ENCODE data around the gene AP5Z1. TPM values are rescaled to one million over a fixed set of nuclear protein-coding genes. Genes with fewer than 3 reads are reported as not detected.

AP5Z1 gene
- total RNA-seq, 2 experiments from 2014 or later: 47.3 to 55.0 TPM

- ATAC-seq (no peak), DNase-seq (no peak)
- Mint-ChIP-seq H3K9me3 (ENCODE audit: insufficient read depth) (no peaks in the 10 kb centered on the region), H3K27ac (no peak overlapping the region), H3K4me1 (ENCODE audit: low read depth) (no peaks in the 10 kb centered on the region), H3K27me3 (ENCODE audit: low read depth) (no peaks in the 10 kb centered on the region), H3K36me3 (ENCODE audit: low read depth) (peaks cover 26% of the 10 kb centered on the region), H3K4me3 (no peak overlapping the region)
- ChIA-PET CTCF (no interaction called here), POLR2A (interaction anchor here (1.4 kb wide), 1 partner anchor 15 kb away, joined by 8 read pairs; the partner anchor contains the start of gene AP5Z1)
These were observed 14.5 kb upstream of the AP5Z1 start for GRCh38 chr7:4760952-4761351.

GRCh38 chr7:4762121-4763055 is 13.0 kb upstream of the AP5Z1 start:
- H3K9me3 Mint-ChIP-seq (ENCODE audit: insufficient read depth): no peaks in the 10 kb centered on the region
- POLR2A ChIA-PET: no interaction called here
- no peak for DNase-seq
- H3K27me3 Mint-ChIP-seq (ENCODE audit: low read depth): no peaks in the 10 kb centered on the region
- no peak overlapping the region for H3K4me3 Mint-ChIP-seq
- H3K4me1 Mint-ChIP-seq (ENCODE audit: low read depth): no peaks in the 10 kb centered on the region
- H3K36me3 Mint-ChIP-seq (ENCODE audit: low read depth): peaks cover 26% of the 10 kb centered on the region
- no peak overlapping the region for H3K27ac Mint-ChIP-seq
- no peak for ATAC-seq
- CTCF ChIA-PET: no interaction called here

GRCh38 chr7:4763091-4763793 is 12.2 kb upstream of the AP5Z1 start:
- H3K4me3 Mint-ChIP-seq: no peak overlapping the region
- DNase-seq (no peak), ATAC-seq (no peak)
- H3K27me3 Mint-ChIP-seq (ENCODE audit: low read depth): no peaks in the 10 kb centered on the region
- no peak overlapping the region for H3K27ac Mint-ChIP-seq
- CTCF ChIA-PET: no interaction called here
- no peaks in the 10 kb centered on the region for H3K9me3 Mint-ChIP-seq (ENCODE audit: insufficient read depth)
- H3K36me3 Mint-ChIP-seq (ENCODE audit: low read depth): peaks cover 26% of the 10 kb centered on the region
- H3K4me1 Mint-ChIP-seq (ENCODE audit: low read depth): no peaks in the 10 kb centered on the region
- POLR2A ChIA-PET: no interaction called here

- POLR2A ChIA-PET: no interaction called here
- Mint-ChIP-seq H3K27me3 (ENCODE audit: low read depth) (no peaks in the 10 kb centered on the region), H3K36me3 (ENCODE audit: low read depth) (peaks cover 23% of the 10 kb centered on the region), H3K9me3 (ENCODE audit: insufficient read depth) (no peaks in the 10 kb centered on the region), H3K4me1 (ENCODE audit: low read depth) (no peaks in the 10 kb centered on the region), H3K4me3 (no peak overlapping the region), H3K27ac (no peak overlapping the region)
- CTCF ChIA-PET: no interaction called here
- ATAC-seq: no peak
- DNase-seq: no peak
These were observed 11.6 kb upstream of the AP5Z1 start for GRCh38 chr7:4763794-4764185.

- H3K27me3 Mint-ChIP-seq (ENCODE audit: low read depth): no peaks in the 10 kb centered on the region
- no peak overlapping the region for H3K4me3 Mint-ChIP-seq
- DNase-seq: no peak
- peak overlapping the region; percentile 33 for H3K27ac Mint-ChIP-seq
- H3K36me3 Mint-ChIP-seq (ENCODE audit: low read depth): peaks cover 23% of the 10 kb centered on the region
- POLR2A ChIA-PET: no interaction called here
- no peaks in the 10 kb centered on the region for H3K4me1 Mint-ChIP-seq (ENCODE audit: low read depth)
- no peaks in the 10 kb centered on the region for H3K9me3 Mint-ChIP-seq (ENCODE audit: insufficient read depth)
- ATAC-seq: no peak
- CTCF ChIA-PET: no interaction called here
These were observed 10.9 kb upstream of the AP5Z1 start for GRCh38 chr7:4764402-4765007.

GRCh38 chr7:4765776-4766490 is 9.5 kb upstream of the AP5Z1 start:
- ATAC-seq: no peak
- no peak overlapping the region for H3K4me3 Mint-ChIP-seq
- no peaks in the 10 kb centered on the region for H3K27me3 Mint-ChIP-seq (ENCODE audit: low read depth)
- H3K36me3 Mint-ChIP-seq (ENCODE audit: low read depth): peaks cover 15% of the 10 kb centered on the region
- no peaks in the 10 kb centered on the region for H3K9me3 Mint-ChIP-seq (ENCODE audit: insufficient read depth)
- no peaks in the 10 kb centered on the region for H3K4me1 Mint-ChIP-seq (ENCODE audit: low read depth)
- no peak for DNase-seq
- CTCF ChIA-PET: no interaction called here
- POLR2A ChIA-PET: no interaction called here
- no peak overlapping the region for H3K27ac Mint-ChIP-seq

GRCh38 chr7:4766666-4767519 is 8.5 kb upstream of the AP5Z1 start:
- Mint-ChIP-seq H3K9me3 (ENCODE audit: insufficient read depth) (no peaks in the 10 kb centered on the region), H3K27me3 (ENCODE audit: low read depth) (no peaks in the 10 kb centered on the region), H3K4me1 (ENCODE audit: low read depth) (no peaks in the 10 kb centered on the region), H3K27ac (no peak overlapping the region), H3K4me3 (no peak overlapping the region), H3K36me3 (ENCODE audit: low read depth) (peaks cover 8% of the 10 kb centered on the region)
- DNase-seq (no peak), ATAC-seq (no peak)
- POLR2A ChIA-PET: no interaction called here
- CTCF ChIA-PET: no interaction called here

- no peak for DNase-seq
- POLR2A ChIA-PET: no interaction called here
- H3K27ac Mint-ChIP-seq: no peak overlapping the region
- no peaks in the 10 kb centered on the region for H3K27me3 Mint-ChIP-seq (ENCODE audit: low read depth)
- CTCF ChIA-PET: no interaction called here
- no peaks in the 10 kb centered on the region for H3K9me3 Mint-ChIP-seq (ENCODE audit: insufficient read depth)
- no peak overlapping the region for H3K4me3 Mint-ChIP-seq
- H3K36me3 Mint-ChIP-seq (ENCODE audit: low read depth): no peaks in the 10 kb centered on the region
- H3K4me1 Mint-ChIP-seq (ENCODE audit: low read depth): peaks cover 5% of the 10 kb centered on the region
- ATAC-seq: no peak
These were observed 6.5 kb upstream of the AP5Z1 start for GRCh38 chr7:4768597-4769569.

- ChIA-PET CTCF (no interaction called here), POLR2A (no interaction called here)
- H3K4me1 Mint-ChIP-seq (ENCODE audit: low read depth): peaks cover 14% of the 10 kb centered on the region
- peak overlapping the region; percentile 1 for H3K27ac Mint-ChIP-seq
- H3K36me3 Mint-ChIP-seq (ENCODE audit: low read depth): no peaks in the 10 kb centered on the region
- H3K27me3 Mint-ChIP-seq (ENCODE audit: low read depth): no peaks in the 10 kb centered on the region
- no peak overlapping the region for H3K4me3 Mint-ChIP-seq
- no peaks in the 10 kb centered on the region for H3K9me3 Mint-ChIP-seq (ENCODE audit: insufficient read depth)
- ATAC-seq: no peak
- DNase-seq: no peak
These were observed 5.7 kb upstream of the AP5Z1 start for GRCh38 chr7:4769761-4770160.

- Mint-ChIP-seq H3K4me3 (no peak overlapping the region), H3K9me3 (ENCODE audit: insufficient read depth) (no peaks in the 10 kb centered on the region), H3K4me1 (ENCODE audit: low read depth) (peaks cover 18% of the 10 kb centered on the region), H3K27ac (no peak overlapping the region), H3K36me3 (ENCODE audit: low read depth) (peaks cover 5% of the 10 kb centered on the region), H3K27me3 (ENCODE audit: low read depth) (no peaks in the 10 kb centered on the region)
- POLR2A ChIA-PET: no interaction called here
- DNase-seq (no peak), ATAC-seq (no peak)
- CTCF ChIA-PET: no interaction called here
These were observed 4.5 kb upstream of the AP5Z1 start for GRCh38 chr7:4770886-4771285.

Data from activated CD8-positive, alpha-beta T cell treated with anti-CD3 and anti-CD28 coated beads, Interleukin-2, amount 10 ng/mL, durations not matched to agents 7 days and 5 days (primary cell).